Stimulated activated CD8-positive, alpha-beta memory T cell treated with anti-CD3 and anti-CD28 coated beads, Interleukin-12 subunit alpha, Interleukin-12 subunit beta, amount 100 ng/mL, for 24 hours (primary cell): ENCODE data around the gene GALR1.
"Not testable (repeated sequence)": the region's sequence is repeated elsewhere in the genome, so short reads cannot be mapped to it uniquely, and the experiment has no call there.

ENCODE experiments used
- DNase-seq: peaks from one replicate; pipeline ENCODE4 v3.0.0-alpha.2; 2020; ENCODE audit errors: extremely low read depth

Gene GALR1

DNA sequence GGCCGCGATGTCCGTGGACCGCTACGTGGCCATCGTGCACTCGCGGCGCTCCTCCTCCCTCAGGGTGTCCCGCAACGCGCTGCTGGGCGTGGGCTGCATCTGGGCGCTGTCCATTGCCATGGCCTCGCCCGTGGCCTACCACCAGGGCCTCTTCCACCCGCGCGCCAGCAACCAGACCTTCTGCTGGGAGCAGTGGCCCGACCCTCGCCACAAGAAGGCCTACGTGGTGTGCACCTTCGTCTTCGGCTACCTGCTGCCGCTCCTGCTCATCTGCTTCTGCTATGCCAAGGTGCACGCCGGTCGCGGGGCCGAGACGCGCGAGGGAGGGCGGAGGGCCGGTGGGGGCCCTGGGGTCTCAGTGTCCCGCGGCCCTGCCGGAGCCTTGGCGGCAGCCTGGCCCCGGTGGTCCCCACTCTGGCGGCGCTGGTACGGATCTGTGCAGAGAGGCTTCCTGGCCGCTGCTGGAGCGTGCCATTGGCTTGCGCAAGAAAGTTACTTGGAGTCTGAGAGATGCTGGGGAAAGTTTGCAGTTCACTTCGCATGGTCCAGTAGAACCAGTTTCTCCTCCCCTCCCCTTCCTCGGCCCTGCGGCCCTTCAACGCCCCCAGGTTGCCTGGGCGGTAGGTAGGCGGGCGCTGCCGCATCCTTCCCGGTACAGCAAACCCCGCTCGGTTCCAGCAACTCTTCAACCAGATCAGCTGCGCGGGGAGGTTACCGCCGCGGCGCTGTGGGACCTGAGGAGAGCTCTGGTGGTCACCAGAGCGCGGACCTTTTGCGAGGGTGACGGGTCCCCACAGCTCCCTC lies 1.5 kb downstream of the GALR1 start:
- no peak for DNase-seq

DNA sequence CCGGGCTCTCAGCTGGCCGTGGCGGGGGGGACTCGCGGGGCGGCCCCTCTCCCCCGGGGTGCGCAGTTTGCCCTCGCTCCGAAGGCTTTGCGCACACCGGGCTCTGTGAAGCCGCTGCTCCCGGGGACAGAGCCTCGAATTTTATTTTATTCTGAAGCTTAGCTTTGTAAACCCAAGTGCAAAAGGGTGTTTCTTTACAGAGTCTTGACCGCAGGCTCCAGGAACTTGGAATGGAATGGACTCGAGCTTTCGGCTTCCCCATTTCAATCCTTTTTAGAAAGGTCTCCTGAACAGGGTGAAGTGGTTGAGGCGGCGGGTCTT lies 2.0 kb downstream of the GALR1 start:
- DNase-seq: no peak

DNA sequence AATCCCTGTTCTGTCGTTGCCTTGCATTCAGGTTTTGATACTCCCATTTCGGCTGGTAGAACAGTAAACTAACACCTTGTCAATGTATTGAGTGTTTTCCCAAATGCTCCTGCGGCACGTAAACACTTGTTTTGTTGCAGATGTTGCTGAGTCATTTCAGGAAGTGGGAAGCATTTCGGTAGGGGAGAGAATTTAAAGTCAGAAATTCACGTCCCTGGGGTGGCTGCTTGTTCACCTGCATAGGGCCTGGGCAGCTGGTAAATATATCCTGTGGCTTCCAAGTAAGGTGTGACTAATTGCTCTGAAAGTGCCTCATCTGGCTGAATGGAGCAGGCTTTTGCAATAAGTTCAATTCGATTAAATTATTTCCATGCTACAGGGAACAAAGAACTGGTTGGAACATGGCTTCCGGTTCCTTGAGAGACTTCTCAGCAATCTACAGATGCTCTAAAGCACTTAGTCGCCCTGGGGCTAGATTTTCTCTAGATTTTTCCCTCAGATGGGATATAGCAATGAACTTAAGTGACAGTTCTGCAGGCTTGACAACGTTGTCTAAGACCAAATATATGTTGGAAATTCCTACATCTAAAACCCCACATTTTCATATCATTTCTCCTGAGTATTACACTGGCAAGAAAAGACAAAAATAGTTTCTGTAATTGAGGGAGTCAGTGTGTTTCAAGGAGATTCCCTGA lies 5.2 kb downstream of the GALR1 start:
- no peak for DNase-seq

DNA sequence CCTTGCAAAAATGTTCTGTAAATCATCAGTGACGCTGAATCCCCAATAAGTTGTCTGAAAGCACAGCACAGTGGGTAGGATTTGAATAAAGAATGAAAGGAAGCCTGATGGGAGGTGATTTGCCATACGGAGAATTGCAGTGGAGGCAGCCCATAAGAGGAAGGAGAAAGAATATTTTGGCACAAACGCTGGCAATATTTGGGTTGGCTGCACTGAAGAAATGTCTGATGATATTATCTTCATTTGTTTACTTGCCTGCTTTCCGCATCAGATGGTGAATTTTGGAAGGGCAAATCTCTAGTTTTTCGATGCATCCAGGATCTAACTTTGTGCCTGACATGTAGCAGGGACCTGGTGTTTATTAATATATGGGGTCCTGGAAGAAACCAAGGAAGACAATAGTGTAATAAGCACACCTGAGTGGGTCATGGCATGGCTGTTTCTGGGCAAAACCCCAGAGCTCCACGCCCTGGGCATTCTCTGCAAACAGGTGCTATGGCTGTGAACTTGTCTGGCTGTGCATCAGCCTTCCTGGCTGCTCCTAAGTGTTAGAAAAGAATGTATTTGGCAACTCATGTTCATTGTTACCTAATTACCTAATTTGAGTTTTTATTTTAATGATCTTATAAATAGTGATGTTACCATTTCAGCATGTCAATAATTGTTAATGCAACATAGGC lies 5.9 kb downstream of the GALR1 start:
- DNase-seq: no peak

DNA sequence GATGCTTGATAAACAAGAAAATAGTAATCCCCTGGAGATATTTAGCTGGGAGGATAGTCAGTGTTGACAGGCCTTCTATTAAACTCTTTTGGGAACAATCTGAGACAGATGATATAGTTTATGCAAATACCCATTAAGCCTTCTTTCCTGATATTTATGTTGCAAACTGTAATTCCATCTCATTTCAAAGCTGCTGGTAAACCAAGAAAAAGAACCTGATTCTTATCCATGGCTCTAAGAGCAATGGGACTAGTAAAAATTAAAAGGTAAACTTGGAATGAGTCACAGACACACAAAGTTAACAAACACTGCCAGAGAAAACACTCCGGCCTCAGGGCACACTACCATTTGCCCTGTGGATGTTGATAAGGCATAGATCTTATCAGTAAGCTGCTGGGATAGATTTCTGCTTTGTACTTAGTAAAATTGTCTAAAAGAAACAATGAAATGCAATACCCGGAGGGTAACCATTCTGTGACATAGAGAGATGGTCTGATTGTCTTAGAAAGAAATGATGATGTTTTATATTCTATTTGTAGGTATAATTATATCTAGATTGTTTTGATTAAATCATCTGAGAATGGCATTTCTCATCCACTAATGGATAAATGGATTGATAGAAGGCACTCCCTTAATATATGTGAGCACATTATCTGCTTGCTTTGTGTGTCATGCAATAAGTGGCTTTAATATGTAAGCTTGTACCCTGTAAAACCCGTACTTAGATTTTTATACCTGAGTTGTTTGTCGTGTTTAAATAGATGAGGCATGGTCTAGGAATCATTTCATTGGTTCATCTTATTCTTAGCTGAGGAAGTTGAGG lies 13.2 kb downstream of the GALR1 start:
- DNase-seq: no peak

DNA sequence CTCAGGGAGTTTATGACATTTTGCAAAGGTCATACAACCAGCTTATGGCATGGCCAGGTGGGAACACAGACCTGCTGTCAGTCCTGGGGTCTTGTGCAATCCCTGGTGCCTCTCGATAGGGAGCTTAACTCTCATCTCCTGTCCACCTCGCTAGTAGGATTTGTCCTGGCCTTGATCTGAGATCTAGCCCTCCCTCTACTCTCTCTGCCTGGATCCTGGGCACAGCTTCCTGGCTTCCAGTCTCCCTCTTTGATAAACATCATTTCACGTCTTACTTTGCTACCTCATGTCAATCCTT lies 13.8 kb downstream of the GALR1 start:
- DNase-seq: no peak

DNA sequence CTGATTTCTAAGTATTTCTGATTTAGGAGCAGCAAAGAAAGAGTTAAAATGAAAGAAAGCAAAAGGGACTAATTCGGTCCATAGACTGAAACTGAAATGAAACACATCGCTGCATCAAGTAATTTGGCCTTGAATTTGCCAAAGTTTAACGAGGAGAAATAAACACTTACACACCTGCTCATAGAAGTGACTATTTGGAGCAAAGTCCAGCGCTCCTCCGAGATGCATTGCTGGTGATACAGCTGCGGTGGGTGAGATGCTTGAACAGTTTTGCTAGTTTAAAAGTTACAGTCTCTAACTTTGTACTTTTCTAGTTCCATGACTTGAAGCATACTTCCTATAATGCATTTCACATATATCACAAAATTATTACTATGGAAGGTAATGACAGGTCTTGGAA lies 18.3 kb downstream of the GALR1 start:
- no peak for DNase-seq

DNA sequence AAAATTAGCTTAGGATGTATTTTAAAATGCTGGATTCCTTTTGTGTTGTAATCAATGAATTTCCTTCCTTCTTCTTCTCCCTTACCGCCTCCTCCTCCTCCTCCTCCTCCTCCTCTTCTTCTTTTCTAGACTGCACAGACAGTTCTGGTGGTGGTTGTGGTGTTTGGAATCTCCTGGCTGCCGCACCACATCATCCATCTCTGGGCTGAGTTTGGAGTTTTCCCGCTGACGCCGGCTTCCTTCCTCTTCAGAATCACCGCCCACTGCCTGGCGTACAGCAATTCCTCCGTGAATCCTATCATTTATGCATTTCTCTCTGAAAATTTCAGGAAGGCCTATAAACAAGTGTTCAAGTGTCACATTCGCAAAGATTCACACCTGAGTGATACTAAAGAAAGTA lies 18.8 kb downstream of the GALR1 start:
- no peak for DNase-seq

DNA sequence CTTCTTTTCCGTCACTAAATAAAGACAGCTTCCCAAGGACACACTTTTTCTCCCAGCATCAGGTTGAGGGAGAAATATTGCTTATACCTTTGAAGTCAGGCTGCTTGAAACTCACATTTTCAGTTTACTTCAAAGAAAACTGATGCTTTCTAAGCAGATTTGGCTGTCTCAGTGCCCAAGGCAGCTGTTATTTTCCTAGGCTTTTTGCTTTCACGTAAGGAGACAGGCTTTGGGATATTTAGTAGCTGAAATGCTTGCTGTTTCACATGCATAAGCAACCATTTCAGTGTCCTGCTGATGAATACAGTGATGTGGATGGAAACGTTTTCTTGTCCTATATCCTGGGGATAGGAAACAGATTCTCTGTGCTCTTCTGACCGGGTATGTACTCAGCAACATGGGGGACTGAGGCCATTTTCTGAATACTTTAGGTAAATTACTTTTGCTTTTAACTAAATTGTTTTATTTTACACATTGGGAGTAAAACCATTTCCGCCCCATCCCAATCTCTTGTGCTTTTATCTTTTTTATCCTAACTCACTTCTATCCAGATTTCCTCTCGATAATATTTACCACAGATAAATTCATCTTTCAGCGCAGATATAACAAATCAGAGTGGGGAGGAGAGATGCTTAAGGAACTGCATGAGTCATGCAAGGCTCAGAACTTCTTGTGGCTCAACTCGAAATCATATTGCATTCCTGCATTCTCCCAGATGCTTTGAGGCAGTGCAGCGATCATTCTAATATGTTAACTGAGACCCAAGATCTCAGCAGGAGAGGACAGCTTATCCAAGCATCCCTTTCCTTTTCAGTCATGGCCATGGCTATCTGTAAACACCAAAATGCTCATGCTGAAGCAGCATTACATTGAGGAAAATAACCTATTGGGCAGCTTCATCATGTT lies 22.2 kb downstream of the GALR1 start:
- DNase-seq: no peak

DNA sequence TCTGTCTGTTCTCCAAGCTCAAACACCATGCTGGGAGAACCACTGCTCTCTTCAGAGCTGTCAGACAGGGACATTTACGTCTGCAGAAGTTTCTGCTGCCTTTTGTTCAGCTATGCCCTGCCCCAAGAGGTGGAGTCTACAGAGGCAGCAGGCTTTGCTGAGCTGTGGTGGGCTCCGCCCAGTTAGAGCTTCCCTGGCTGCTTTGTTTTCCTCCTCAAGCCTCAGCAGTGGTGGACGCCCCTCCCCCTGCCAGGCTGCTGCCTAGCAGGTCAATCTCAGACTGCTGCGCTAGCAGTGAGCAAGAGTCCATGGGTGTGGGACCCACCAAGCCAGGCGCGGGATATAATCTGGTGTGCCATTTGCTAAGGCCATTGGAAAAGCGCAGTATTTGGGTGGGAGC lies 41.2 kb downstream of the GALR1 start:
- DNase-seq: not testable (repeated sequence)

DNA sequence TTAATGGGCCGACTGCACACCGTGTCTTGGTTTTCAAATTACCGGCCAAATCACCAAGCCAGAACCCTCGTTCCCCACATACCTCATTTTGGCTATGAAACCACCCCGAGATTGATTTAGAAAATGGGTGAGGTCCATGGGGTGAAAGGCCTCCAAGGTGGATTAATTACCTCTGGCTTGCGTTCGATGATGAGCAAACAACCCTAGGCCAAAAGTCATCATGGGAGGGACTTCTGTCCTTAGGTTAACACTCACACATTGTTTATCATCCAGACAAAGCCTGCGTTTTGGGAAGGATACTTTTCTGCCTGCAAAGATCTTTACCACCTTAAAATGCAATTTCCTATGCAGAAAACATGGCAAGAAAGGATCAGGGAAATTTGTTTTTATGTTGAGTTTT lies 48.5 kb downstream of the GALR1 start:
- DNase-seq: no peak

DNA sequence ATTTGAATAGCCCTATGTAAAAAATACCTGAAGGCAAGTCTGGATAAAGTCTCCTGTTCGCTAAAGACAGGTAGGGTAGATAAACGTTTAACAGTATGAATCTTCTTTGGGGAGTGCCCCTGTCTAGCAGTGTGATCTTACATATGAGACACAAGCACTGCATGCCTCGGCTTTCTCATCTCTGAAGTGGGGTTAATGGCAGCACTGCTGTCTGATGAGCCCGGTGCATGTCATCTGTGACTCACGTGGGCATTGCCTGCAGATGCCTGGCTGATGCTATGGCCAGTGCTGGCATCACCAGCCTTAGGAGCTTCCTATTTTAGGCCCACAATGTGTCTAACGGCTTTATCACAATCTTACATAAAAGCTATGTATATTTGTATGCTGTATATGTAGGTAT lies 50.1 kb downstream of the GALR1 start:
- DNase-seq: no peak

DNA sequence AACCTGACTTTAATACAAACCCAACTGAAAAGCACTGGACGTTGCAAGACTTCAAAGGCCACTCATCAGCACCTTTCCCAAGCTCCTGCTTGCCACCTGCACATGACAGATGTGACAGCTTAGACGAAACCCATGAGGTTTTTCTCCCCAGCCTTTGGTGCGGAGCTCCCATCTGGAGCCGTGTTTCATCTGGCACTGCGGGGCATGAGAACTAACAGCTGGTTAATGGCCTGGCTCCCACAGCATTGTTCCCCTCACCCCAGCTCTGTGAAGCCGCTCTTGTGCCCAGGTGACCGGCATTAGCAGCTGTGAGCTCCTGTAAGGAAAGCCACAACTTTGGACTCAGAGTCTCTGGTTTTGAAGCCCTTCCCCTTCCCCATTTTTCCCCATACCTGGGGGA lies 50.9 kb downstream of the GALR1 start:
- DNase-seq: no peak

DNA sequence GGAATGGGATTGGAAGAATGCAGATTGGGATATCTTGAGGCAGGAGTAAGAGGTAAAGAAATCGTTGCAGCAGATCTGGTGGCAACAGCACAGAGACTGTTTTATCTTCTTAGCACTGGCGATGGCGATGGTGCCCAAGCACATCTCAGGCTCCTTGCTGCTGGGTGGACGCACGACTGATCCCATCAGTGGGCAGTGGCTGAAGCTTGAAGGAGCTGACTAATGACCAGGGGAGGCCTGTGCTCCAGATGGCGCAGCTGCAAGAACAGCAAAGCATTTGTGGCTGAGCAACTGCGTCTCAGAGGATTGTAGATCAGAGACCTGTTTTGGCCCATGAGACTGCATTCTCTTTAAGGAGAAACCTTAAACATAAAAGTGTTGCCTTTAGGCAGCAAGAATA lies 54.6 kb downstream of the GALR1 start:
- DNase-seq: no peak

DNA sequence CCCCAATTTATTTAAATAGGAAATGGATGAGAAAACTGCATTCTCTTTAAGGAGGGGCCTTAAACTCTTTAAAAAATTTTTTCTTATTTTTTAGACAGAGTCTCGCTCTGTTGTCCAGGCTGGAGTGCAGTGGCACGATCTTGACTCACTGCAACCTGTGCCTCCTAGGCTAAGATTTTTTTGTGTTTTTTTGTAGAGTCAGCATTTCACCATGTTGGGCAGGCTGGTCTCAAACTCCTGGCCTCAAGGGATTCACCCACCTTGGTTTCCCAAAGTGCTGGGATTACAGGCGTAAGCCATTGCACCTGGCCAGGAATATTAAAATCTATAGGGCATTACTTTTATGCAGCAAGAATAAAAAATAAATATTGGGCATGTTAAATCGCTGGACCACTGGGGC lies 56.0 kb downstream of the GALR1 start:
- no peak for DNase-seq

DNA sequence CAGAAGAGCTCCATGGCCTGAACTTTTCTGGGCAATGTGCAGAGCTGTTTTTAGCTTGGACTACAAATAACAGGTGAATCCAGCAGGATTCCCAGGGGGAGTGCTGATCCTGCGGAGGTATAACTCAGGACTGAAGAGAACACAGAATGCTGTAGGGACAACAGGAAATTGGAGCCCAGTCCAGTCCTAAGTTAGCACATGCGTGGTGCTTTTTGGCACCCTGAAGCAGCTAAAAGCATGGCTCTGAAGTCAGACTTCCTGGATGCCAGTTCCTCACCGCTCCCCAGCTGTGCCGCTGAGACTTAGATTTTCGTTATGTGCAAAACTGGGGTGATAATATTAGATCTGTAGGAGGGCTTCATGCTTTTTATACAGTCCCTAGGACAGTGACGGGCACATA lies 58.6 kb downstream of the GALR1 start:
- DNase-seq: no peak

DNA sequence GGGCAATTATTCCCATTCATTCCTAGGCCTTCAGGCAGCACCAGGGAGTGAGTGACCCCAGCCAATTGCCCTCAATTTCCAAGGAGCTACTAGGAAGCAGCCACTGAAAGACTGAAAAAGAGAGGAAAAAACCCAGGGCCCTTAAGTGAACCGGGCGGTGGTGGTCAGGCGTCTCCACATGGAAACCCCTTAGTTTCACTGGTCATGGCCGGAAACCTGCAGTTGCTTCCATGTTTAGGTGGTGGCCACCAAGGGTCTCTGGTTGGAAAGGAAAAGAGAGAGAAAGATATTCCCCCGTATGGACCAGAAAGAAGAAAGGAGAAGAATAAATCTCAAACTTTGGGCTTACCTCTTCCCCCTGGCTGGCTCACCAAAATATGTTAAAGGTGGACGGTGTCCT lies 64.9 kb downstream of the GALR1 start:
- no peak for DNase-seq

DNA sequence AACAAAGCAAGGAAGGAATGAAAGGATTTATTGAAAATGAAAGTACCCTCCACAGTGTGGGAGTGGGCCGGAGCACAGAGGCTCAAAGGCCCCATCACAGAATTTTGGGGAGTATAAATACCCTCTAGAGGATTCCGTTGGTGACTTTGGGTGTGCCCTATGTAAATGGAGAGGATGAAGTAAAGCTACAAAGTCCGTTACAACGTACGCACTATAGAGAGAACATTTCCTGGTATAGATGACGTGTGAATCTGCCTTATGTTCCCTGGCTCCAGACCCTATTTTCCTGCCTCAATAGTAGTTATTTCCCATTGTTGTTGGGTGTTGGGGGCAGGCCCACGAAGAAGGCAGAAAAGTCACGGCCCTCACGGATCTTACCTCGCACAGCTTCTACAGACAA lies 65.3 kb downstream of the GALR1 start:
- no peak for DNase-seq

DNA sequence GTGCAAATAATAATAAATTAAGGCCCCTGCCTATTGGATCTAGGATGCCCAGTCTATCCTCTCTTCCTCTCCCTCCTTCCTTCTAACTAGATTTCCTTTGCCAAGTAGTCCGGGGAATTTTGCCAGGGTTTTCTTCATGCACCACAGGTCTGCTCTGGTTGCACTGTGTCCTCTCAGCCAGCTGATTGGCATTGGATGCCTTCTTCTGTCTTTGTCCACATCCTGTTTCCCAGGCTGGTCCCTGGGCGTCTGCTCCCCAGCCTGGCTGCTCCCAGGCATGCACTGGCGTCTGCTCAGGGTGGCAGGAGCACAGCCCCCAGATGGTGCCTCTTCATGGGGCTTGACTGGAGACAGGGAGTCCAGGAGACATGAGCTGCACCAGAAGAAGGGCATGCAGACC lies 66.4 kb downstream of the GALR1 start:
- no peak for DNase-seq

DNA sequence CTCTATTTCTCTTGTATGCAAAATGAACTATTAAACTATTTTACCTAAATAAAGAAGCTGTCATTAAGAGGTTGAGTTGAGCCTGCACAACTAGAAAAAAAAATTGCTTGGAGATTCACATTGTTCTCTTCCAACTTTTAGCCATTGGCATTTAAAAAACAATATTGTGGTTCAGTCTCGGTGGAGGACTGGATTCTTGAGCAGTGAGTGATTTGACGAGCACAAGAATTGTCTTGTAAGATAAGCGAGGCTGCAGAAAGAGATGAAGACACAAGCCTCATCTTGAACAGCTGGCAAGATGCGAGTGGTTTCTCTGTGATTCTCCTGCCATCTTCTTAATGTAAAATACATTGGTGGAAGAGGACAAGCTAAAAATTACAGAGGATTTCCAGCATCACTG lies 67.0 kb downstream of the GALR1 start:
- no peak for DNase-seq

DNA sequence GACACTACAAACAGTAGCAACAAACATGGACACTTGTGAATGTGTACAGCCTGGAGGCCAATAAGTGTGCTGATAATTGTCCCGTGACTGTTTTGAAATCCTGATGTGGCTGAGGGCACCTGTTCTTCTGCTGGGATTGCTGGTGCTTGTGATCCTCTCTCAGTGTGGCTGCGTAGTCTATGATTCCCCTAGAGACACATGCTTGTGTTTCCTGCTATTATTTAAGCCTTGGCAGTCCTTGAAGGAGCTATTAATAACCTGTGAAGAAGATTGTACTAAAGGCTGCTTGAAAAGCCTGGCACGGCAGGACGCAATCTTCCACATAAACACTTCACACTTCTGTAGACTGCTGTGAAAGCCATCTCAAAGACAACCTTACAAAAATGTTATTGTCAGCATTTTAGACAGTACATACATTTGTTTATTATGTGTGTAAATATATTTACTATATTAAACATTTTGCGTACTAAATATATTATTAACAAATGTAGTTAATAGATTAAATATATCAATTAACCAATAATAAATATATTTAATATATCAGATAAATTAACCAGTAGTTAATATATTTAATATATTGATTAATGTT lies 71.4 kb downstream of the GALR1 start:
- DNase-seq: no peak
